Cardiac septum (tissue), 1 donor: ENCODE results near the gene TLCD2. TPM values are rescaled to one million over a fixed set of nuclear protein-coding genes. Genes with fewer than 3 reads are reported as not detected.

ENCODE experiments used
- DNase-seq: peaks from one replicate; pipeline ENCODE4 v3.0.0-alpha.2; 2020; ENCODE audit warnings: low spot score
- intact Hi-C: fragments of 100-400 bp; cut with DNase I; formaldehyde crosslinking; loops from one replicate; pipeline ENCODE4 v1.14.0; 2022
- total RNA-seq: library from RNA; stranded (reverse); fragmentation: NEBNext Ultra II Directional; extraction: Animal tissue kit (Norgen Biotek cat#: 25700); gene quantifications from one replicate; pipeline ENCODE4 v1.2.1, GENCODE V29; 2021
- donor health status: DM: no; HTN: no; CAD: no.

The TLCD2 gene
- total RNA-seq, 1 donor from 2014 or later, result 2.6 TPM

- intact Hi-C loops, result no loop called here
- DNase-seq, result no peak
Observed at GRCh38 chr17:1736348-1737281, 26.4 kb upstream of the TLCD2 start.

DNA sequence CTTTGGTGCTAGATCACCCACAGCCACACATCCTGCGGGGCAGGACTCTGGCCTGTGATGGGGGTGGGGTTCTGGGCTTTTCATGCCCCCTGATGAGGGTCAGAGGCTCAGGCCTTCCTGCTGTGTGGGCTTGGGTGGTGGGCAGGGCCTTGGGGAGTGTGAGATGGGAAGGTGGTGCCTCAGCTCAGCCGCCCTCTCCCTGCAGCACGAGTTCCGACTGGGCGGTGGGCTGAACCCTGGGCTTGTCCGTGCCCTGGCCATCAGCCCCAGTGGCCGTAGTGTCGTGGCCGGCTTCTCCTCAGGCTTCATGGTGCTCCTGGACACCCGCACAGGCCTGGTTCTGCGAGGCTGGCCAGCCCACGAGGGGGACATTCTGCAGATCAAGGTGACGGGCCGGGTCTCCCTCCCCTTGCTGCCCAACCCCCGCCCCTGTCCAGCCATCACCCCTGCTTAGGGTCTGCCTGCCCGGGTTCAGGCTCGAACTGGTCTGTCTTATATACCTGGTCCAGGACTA, 25.7 kb upstream of the TLCD2 start:
- no peak for DNase-seq
- intact Hi-C loops, result no loop called here

GRCh38 chr17:1735418-1735817, 25.2 kb upstream of the TLCD2 start:
- intact Hi-C loops, result no loop called here
- no peak for DNase-seq

GRCh38 chr17:1733759-1734158, 23.6 kb upstream of the TLCD2 start:
- no peak for DNase-seq
- intact Hi-C loops, result loop anchor here (5.0 kb wide), 1 partner anchor 294 kb away; the partner anchor contains the start of gene RTN4RL1

DNA sequence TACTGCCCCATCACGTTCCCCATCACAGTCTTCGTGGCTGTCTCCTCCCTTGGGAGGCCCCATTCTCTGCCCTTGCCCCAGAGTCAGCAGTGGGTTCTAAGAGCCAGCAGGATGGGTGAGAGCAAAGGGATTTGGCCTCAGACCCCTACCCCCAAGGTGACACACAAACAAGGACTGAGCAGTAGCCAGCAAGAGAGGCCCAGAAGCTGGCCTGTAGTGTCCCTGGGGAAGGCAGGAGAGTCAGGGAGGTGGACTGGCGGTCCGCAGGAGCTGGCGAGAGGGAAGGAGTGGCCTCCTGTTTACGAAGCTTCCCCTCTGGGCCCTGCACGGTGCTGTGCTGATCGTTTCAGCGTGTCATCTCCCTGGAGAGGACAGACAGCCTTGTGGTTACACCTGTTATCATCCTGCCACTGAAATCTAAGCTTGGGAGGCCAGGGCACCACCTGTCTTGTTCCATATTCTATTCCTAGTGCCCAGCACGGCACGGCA, 22.7 kb upstream of the TLCD2 start:
- no peak for DNase-seq
- intact Hi-C loops, result loop anchor here (5.0 kb wide), 1 partner anchor 294 kb away; the partner anchor contains the start of gene RTN4RL1

DNA sequence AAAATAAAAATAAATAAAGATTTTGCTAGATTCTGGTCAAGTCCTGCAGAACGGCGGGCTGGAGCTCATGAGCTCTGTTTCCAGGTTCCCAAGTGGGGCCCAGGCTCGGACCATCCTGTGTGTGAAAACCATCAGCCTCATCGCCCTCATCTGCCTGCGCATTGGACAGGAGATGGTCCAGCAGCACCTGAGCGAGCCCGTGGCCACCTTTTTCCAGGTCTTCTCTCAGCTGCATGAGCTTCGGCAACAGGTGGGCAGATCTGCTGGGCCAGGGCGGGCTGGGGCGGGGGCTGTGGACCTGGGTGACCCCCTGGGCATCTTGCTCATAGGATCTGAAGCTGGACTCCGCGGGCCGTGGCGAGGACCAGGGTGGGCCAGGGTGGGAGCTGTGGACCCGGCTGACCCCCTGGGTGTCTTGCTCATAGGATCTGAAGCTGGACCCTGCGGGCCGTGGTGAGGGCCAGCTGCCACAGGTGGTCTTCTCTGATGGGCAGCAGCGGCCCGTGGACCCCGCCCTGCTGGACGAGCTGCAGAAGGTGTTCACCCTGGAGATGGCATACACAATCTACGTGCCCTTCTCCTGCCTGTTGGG, 22.2 kb upstream of the TLCD2 start:
- no peak for DNase-seq
- intact Hi-C loops, result loop anchor here (5.0 kb wide), 1 partner anchor 295 kb away; the partner anchor contains the start of gene RTN4RL1

GRCh38 chr17:1731194-1731506, 21.0 kb upstream of the TLCD2 start:
- intact Hi-C loops, result loop anchor here (5.0 kb wide), 1 partner anchor 296 kb away; the partner anchor contains the start of gene RTN4RL1
- no peak for DNase-seq

DNA sequence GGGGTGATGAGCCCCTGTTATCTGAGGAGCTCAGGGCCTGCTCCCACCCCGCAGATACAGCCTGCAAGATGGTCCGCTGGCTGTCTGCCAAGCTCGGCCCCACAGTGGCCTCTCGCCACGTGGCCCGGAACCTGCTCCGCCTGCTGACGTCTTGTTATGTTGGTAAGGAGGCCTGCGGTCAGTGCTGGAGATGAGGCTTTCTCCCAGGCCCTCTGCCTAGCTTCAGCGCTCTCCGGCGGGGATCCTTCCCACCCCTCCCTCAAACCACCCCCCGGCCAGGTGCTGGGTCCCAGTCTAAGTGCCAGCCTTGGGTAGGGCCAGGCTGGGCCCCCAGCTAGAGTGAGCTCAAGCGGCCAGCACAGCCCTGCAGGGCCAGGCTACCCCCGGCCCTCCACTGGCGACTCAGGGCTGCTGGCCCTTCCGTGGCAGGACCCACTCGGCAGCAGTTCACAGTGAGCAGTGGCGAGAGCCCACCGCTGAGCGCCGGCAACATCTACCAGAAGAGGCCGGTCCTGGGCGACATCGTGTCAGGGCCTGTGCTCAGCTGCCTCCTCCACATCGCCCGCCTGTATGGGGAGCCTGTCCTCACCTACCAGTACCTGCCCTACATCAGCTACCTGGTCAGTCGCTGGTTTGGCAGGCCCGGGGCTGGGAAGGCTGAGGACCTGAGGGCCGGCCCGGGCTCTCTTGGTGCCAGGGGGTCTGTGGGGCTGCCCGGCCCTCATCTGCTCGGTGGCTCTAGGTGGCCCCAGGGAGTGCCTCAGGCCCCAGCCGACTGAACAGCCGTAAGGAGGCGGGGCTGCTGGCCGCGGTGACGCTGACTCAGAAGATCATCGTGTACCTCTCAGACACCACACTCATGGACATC, 20.4 kb upstream of the TLCD2 start:
- peak; percentile 87 for DNase-seq
- intact Hi-C loops, result loop anchor here (5.0 kb wide), 1 partner anchor 297 kb away; the partner anchor contains the start of gene RTN4RL1

GRCh38 chr17:1729966-1730325, 19.8 kb upstream of the TLCD2 start:
- no peak for DNase-seq
- intact Hi-C loops, result loop anchor here (5.0 kb wide), 3 partner anchors 32 to 297 kb away; partner anchors contain the start of genes RTN4RL1 and SERPINF1

GRCh38 chr17:1727876-1728630, 17.9 kb upstream of the TLCD2 start:
- DNase-seq, result no peak
- intact Hi-C loops, result loop anchor here (5.0 kb wide), 2 partner anchors 34 to 139 kb away; partner anchors contain the start of gene SERPINF1

DNA sequence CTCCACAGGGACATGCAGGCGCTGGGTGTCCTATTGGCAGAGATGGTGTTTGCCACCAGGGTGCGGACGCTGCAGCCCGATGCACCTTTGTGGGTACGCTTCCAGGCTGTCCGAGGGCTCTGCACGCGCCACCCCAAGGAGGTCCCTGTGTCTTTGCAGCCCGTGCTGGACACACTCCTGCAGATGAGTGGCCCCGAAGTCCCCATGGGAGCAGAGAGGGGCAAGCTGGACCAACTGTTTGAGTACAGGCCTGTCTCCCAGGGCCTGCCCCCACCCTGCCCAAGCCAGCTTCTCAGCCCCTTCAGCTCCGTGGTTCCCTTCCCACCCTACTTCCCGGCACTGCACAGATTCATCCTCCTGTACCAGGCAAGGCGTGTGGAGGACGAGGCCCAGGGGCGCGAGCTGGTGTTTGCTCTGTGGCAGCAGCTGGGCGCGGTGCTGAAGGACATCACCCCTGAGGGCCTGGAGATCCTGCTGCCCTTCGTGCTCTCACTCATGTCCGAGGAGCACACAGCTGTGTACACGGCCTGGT, 17.1 kb upstream of the TLCD2 start:
- intact Hi-C loops, result loop anchor here (5.0 kb wide), 2 partner anchors 35 to 140 kb away; partner anchors contain the start of gene SERPINF1
- no peak for DNase-seq

DNA sequence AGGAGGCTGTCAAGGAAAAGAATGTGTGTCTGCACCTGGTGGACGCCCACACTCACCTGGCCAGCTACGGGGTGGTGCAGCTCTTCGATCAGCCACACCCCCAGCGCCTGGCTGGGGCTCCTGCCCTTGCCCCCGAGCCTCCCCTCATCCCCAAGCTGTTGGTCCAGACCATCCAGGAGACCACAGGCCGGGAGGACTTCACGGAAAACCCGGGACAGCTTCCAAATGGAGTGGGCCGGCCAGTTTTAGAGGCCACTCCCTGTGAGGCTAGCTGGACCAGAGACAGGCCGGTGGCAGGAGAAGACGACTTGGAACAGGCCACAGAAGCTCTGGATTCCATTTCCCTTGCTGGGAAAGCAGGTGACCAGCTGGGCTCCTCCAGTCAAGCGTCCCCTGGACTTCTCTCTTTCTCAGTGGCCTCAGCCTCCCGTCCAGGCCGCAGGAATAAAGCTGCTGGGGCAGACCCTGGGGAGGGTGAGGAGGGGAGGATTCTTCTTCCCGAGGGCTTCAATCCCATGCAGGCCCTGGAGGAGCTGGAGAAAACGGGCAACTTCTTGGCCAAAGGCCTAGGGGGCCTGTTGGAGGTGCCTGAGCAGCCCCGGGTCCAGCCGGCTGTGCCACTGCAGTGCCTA, 16.6 kb upstream of the TLCD2 start:
- no peak for DNase-seq
- intact Hi-C loops, result loop anchor here (5.0 kb wide), 2 partner anchors 36 to 141 kb away; partner anchors contain the start of gene SERPINF1

DNA sequence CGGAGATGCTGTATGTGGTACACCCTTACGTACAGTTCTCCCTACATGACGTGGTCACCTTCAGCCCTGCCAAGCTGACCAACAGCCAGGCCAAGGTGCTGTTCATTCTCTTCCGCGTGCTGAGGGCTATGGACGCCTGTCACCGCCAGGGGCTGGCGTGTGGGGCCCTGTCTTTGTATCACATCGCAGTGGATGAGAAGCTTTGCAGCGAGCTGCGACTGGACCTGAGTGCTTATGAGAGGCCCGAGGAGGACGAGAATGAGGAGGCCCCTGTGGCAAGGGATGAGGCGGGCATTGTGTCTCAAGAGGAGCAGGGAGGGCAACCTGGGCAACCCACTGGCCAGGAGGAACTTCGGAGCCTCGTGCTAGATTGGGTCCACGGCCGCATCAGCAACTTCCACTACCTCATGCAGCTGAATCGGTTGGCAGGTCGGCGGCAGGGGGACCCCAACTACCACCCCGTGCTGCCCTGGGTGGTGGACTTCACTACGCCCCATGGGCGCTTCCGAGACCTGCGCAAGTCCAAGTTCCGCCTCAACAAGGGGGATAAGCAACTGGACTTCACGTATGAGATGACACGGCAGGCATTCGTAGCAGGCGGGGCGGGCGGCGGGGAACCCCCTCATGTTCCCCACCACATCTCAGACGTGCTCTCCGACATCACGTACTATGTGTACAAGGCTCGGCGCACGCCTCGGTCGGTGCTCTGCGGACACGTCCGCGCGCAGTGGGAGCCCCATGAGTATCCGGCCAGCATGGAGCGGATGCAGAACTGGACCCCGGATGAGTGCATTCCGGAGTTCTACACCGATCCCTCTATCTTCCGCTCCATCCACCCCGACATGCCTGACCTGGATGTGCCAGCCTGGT, 15.7 kb upstream of the TLCD2 start:
- no peak for DNase-seq
- intact Hi-C loops, result loop anchor here (2.0 to 5.0 kb wide), 3 partner anchors 36 to 141 kb away; partner anchors contain the start of gene SERPINF1

DNA sequence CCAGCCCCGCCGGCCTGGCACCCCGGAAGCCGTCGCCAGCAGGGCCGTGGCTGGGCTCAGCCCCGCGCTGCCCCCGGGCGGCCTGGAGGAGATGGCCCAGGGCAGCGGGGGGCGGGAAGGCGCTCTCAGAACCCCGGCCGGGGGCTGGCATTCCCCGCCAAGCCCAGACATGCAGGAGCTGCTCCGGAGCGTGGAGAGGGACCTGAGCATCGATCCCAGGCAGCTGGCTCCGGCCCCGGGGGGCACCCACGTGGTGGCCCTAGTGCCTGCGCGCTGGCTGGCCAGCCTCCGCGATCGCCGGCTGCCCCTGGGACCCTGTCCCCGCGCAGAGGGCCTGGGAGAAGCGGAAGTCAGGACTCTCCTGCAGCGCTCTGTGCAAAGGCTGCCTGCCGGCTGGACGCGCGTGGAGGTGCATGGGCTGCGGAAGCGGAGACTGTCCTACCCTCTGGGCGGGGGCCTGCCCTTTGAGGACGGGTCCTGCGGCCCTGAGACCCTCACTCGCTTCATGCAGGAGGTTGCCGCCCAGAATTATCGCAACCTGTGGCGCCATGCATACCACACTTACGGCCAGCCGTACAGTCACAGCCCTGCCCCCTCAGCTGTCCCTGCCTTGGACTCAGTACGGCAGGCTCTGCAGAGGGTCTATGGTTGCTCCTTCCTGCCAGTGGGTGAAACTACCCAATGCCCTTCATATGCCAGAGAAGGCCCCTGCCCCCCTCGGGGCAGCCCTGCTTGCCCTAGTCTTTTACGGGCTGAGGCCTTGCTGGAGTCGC, 14.9 kb upstream of the TLCD2 start:
- no peak for DNase-seq

DNA sequence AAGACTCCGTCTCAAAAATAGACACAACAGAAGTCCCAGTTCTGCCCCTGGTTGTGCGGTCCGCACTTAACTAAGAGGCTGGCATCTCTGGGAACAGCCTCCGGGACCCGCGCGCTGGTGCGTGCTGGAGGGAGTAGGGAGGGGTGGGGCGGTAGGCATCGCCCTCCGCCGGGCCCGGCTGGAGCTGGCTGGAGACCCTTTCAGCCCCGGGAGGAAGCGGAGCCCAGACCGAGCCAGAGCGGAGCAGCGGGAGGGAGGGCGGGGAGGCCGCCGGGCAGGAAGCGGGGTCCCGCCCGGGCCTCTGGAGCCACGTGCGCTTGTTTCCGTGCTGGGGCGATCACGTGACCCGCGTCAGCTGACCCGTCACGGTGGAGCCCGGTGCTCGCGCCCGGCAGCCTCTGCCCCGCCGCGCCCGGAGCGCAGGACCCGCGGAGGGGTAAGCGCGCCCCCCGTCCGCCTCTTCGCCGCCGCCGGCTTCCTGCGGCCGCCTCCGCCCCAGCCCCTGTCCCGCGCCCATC, 14.2 kb upstream of the TLCD2 start, which contains the start of gene WDR81:
WDR81 (plus strand) TSS at position 354 of the 518 bp plus-strand sequence. CDS start 256 bp downstream, outside the sequence.
- DNase-seq, result peak; percentile 97
- intact Hi-C loops, result loop anchor here (2.0 to 5.0 kb wide), 2 partner anchors 58 to 318 kb away; partner anchors contain the start of gene OVCA2

More for the DNA sequence above, 14.9 kb upstream of the TLCD2 start:
- intact Hi-C loops, result loop anchor here (2.0 to 5.0 kb wide), 4 partner anchors 37 to 317 kb away; partner anchors contain the start of genes OVCA2 and SERPINF1
